Measurements from ENCODE around the gene ANO10.
"Not testable (repeated sequence)": the region's sequence is repeated elsewhere in the genome, so short reads cannot be mapped to it uniquely, and the experiment has no call there.

The ANO10 gene

GRCh38 chr3:43473244-43473643 is 148.6 kb downstream of the ANO10 start:
- no peak overlapping the region for H3K18ac ChIP-seq (ENCODE audit: low read length)
- no peak overlapping the region for H3K4me2 ChIP-seq (ENCODE audit: low read length)
- no peak overlapping the region for H4K5ac ChIP-seq (ENCODE audit: low read length)
- H2BK120ac ChIP-seq (ENCODE audit: low read depth, low read length): no peak overlapping the region
- no peak overlapping the region for H3K4me3 ChIP-seq (ENCODE audit: low read length)
- H3K79me2 ChIP-seq (ENCODE audit: control insufficient read depth, insufficient read depth, low read length): no peaks in the 10 kb centered on the region
- no peak for DNase-seq
- no peak overlapping the region for H3K23ac ChIP-seq (ENCODE audit: low read length)
- H4K8ac ChIP-seq (ENCODE audit: low read depth, low read length): no peak overlapping the region
- H2AK5ac ChIP-seq (ENCODE audit: low read length): no peak overlapping the region
- H3K36me3 ChIP-seq (ENCODE audit: control insufficient read depth, insufficient read depth, low read length): no peaks in the 10 kb centered on the region
- no peak overlapping the region for H3K27ac ChIP-seq (ENCODE audit: low read depth, low read length)
- no peak overlapping the region for H2BK15ac ChIP-seq (replicated peaks; ENCODE audit: low read depth)
- H3K27me3 ChIP-seq (ENCODE audit: insufficient read depth, low read length, poor library complexity): no peaks in the 10 kb centered on the region
- H3K9ac ChIP-seq (ENCODE audit: low read length): no peak overlapping the region
- no peak overlapping the region for H3K4ac ChIP-seq (ENCODE audit: low read depth, low read length)
- H3K79me1 ChIP-seq (ENCODE audit: low read length): no peaks in the 10 kb centered on the region
- no peak overlapping the region for H3K56ac ChIP-seq (ENCODE audit: low read length)
- H2BK5ac ChIP-seq (ENCODE audit: low read length): no peak overlapping the region
- H3K4me1 ChIP-seq (ENCODE audit: control insufficient read depth, low read depth, low read length): no peaks in the 10 kb centered on the region
- WGBS (ENCODE audit: extremely low coverage, insufficient coverage, low lambda C conversion rate): no CpG with 5 or more reads among the region's 10 CpGs

- Histone ChIP-seq H3K4me3 (ENCODE audit: low read length) (no peak overlapping the region), H3K27ac (ENCODE audit: low read depth, low read length) (no peak overlapping the region), H3K9ac (ENCODE audit: low read length) (no peak overlapping the region), H3K4me1 (ENCODE audit: control insufficient read depth, low read depth, low read length) (no peaks in the 10 kb centered on the region), H3K23ac (ENCODE audit: low read length) (no peak overlapping the region), H3K36me3 (ENCODE audit: control insufficient read depth, insufficient read depth, low read length) (no peaks in the 10 kb centered on the region), H3K4me2 (ENCODE audit: low read length) (no peak overlapping the region), H3K27me3 (ENCODE audit: insufficient read depth, low read length, poor library complexity) (no peaks in the 10 kb centered on the region), H3K18ac (ENCODE audit: low read length) (no peak overlapping the region), H2BK15ac (replicated peaks; ENCODE audit: low read depth) (no peak overlapping the region), H2AK5ac (ENCODE audit: low read length) (no peak overlapping the region), H3K56ac (ENCODE audit: low read length) (no peak overlapping the region), H2BK120ac (ENCODE audit: low read depth, low read length) (no peak overlapping the region), H2BK5ac (ENCODE audit: low read length) (no peak overlapping the region), H3K79me1 (ENCODE audit: low read length) (no peaks in the 10 kb centered on the region), H4K8ac (ENCODE audit: low read depth, low read length) (no peak overlapping the region), H3K4ac (ENCODE audit: low read depth, low read length) (no peak overlapping the region), H4K5ac (ENCODE audit: low read length) (no peak overlapping the region), H3K79me2 (ENCODE audit: control insufficient read depth, insufficient read depth, low read length) (no peaks in the 10 kb centered on the region)
- WGBS (ENCODE audit: extremely low coverage, insufficient coverage, low lambda C conversion rate): no CpG with 5 or more reads among the region's 1 CpG
- DNase-seq: no peak
Observed at GRCh38 chr3:43468133-43468532, 153.7 kb downstream of the ANO10 start.

GRCh38 chr3:43465109-43465508 is 156.7 kb downstream of the ANO10 start:
- Histone ChIP-seq H3K4ac (ENCODE audit: low read depth, low read length) (no peak overlapping the region), H3K27ac (ENCODE audit: low read depth, low read length) (no peak overlapping the region), H3K36me3 (ENCODE audit: control insufficient read depth, insufficient read depth, low read length) (no peaks in the 10 kb centered on the region)

GRCh38 chr3:43462566-43462965 is 159.2 kb downstream of the ANO10 start:
- not testable (repeated sequence) for H3K4me1 ChIP-seq (ENCODE audit: control insufficient read depth, low read depth, low read length); H3K4me3 ChIP-seq (ENCODE audit: low read length); H3K18ac ChIP-seq (ENCODE audit: low read length); H3K56ac ChIP-seq (ENCODE audit: low read length); H3K9ac ChIP-seq (ENCODE audit: low read length); H3K27ac ChIP-seq (ENCODE audit: low read depth, low read length); H3K4me2 ChIP-seq (ENCODE audit: low read length); H3K27me3 ChIP-seq (ENCODE audit: insufficient read depth, low read length, poor library complexity); H3K36me3 ChIP-seq (ENCODE audit: control insufficient read depth, insufficient read depth, low read length); H2BK5ac ChIP-seq (ENCODE audit: low read length); H2BK120ac ChIP-seq (ENCODE audit: low read depth, low read length); DNase-seq; H3K23ac ChIP-seq (ENCODE audit: low read length); H2BK15ac ChIP-seq (replicated peaks; ENCODE audit: low read depth); H3K79me1 ChIP-seq (ENCODE audit: low read length); H4K5ac ChIP-seq (ENCODE audit: low read length); H3K4ac ChIP-seq (ENCODE audit: low read depth, low read length); H2AK5ac ChIP-seq (ENCODE audit: low read length); H4K8ac ChIP-seq (ENCODE audit: low read depth, low read length); H3K79me2 ChIP-seq (ENCODE audit: control insufficient read depth, insufficient read depth, low read length)
- WGBS (ENCODE audit: extremely low coverage, insufficient coverage, low lambda C conversion rate): no CpG with 5 or more reads among the region's 3 CpGs

More at GRCh38 chr3:43465109-43465508, 156.7 kb downstream of the ANO10 start:
- H3K4me1 ChIP-seq (ENCODE audit: control insufficient read depth, low read depth, low read length): no peaks in the 10 kb centered on the region
- no peak overlapping the region for H3K23ac ChIP-seq (ENCODE audit: low read length)
- no peaks in the 10 kb centered on the region for H3K27me3 ChIP-seq (ENCODE audit: insufficient read depth, low read length, poor library complexity)
- H3K18ac ChIP-seq (ENCODE audit: low read length): no peak overlapping the region
- no peak overlapping the region for H3K4me3 ChIP-seq (ENCODE audit: low read length)
- H3K9ac ChIP-seq (ENCODE audit: low read length): no peak overlapping the region
- no peak overlapping the region for H4K5ac ChIP-seq (ENCODE audit: low read length)
- no peak overlapping the region for H4K8ac ChIP-seq (ENCODE audit: low read depth, low read length)
- no peak for DNase-seq
- H3K4me2 ChIP-seq (ENCODE audit: low read length): no peak overlapping the region
- H3K79me1 ChIP-seq (ENCODE audit: low read length): no peaks in the 10 kb centered on the region
- H2BK5ac ChIP-seq (ENCODE audit: low read length): no peak overlapping the region
- H3K79me2 ChIP-seq (ENCODE audit: control insufficient read depth, insufficient read depth, low read length): no peaks in the 10 kb centered on the region
- H2AK5ac ChIP-seq (ENCODE audit: low read length): no peak overlapping the region
- H3K56ac ChIP-seq (ENCODE audit: low read length): no peak overlapping the region
- H2BK120ac ChIP-seq (ENCODE audit: low read depth, low read length): no peak overlapping the region
- H2BK15ac ChIP-seq (replicated peaks; ENCODE audit: low read depth): no peak overlapping the region

GRCh38 chr3:43461345-43461744 is 160.5 kb downstream of the ANO10 start:
- Histone ChIP-seq H3K36me3 (ENCODE audit: control insufficient read depth, insufficient read depth, low read length) (no peaks in the 10 kb centered on the region), H3K23ac (ENCODE audit: low read length) (no peak overlapping the region)

GRCh38 chr3:43457038-43457437 is 164.8 kb downstream of the ANO10 start:
- no CpG with 5 or more reads among the region's 1 CpG for WGBS (ENCODE audit: extremely low coverage, insufficient coverage, low lambda C conversion rate)
- not testable (repeated sequence) for H2BK15ac ChIP-seq (replicated peaks; ENCODE audit: low read depth); H3K4ac ChIP-seq (ENCODE audit: low read depth, low read length); H3K9ac ChIP-seq (ENCODE audit: low read length); H3K18ac ChIP-seq (ENCODE audit: low read length); H3K4me1 ChIP-seq (ENCODE audit: control insufficient read depth, low read depth, low read length); H2BK120ac ChIP-seq (ENCODE audit: low read depth, low read length); H2AK5ac ChIP-seq (ENCODE audit: low read length); H3K4me2 ChIP-seq (ENCODE audit: low read length); DNase-seq; H4K8ac ChIP-seq (ENCODE audit: low read depth, low read length); H3K79me1 ChIP-seq (ENCODE audit: low read length); H3K36me3 ChIP-seq (ENCODE audit: control insufficient read depth, insufficient read depth, low read length); H3K27me3 ChIP-seq (ENCODE audit: insufficient read depth, low read length, poor library complexity); H3K56ac ChIP-seq (ENCODE audit: low read length); H2BK5ac ChIP-seq (ENCODE audit: low read length); H3K27ac ChIP-seq (ENCODE audit: low read depth, low read length); H3K79me2 ChIP-seq (ENCODE audit: control insufficient read depth, insufficient read depth, low read length); H3K4me3 ChIP-seq (ENCODE audit: low read length); H3K23ac ChIP-seq (ENCODE audit: low read length); H4K5ac ChIP-seq (ENCODE audit: low read length)

More at GRCh38 chr3:43461345-43461744, 160.5 kb downstream of the ANO10 start:
- Histone ChIP-seq H3K4me1 (ENCODE audit: control insufficient read depth, low read depth, low read length) (no peaks in the 10 kb centered on the region), H2BK120ac (ENCODE audit: low read depth, low read length) (no peak overlapping the region), H3K4me2 (ENCODE audit: low read length) (no peak overlapping the region), H2AK5ac (ENCODE audit: low read length) (no peak overlapping the region), H3K79me2 (ENCODE audit: control insufficient read depth, insufficient read depth, low read length) (no peaks in the 10 kb centered on the region), H3K27ac (ENCODE audit: low read depth, low read length) (no peak overlapping the region), H3K27me3 (ENCODE audit: insufficient read depth, low read length, poor library complexity) (no peaks in the 10 kb centered on the region), H3K56ac (ENCODE audit: low read length) (no peak overlapping the region), H3K79me1 (ENCODE audit: low read length) (no peaks in the 10 kb centered on the region), H4K8ac (ENCODE audit: low read depth, low read length) (no peak overlapping the region), H3K4me3 (ENCODE audit: low read length) (no peak overlapping the region), H2BK15ac (replicated peaks; ENCODE audit: low read depth) (no peak overlapping the region), H2BK5ac (ENCODE audit: low read length) (no peak overlapping the region), H3K9ac (ENCODE audit: low read length) (no peak overlapping the region), H3K18ac (ENCODE audit: low read length) (no peak overlapping the region), H4K5ac (ENCODE audit: low read length) (no peak overlapping the region), H3K4ac (ENCODE audit: low read depth, low read length) (no peak overlapping the region)
- no CpG with 5 or more reads among the region's 2 CpGs for WGBS (ENCODE audit: extremely low coverage, insufficient coverage, low lambda C conversion rate)
- no peak for DNase-seq
